ENCODE results near the gene CLASP1. TPM values are rescaled to one million over a fixed set of nuclear protein-coding genes. Genes with fewer than 3 reads are reported as not detected.
"Not testable (repeated sequence)": the region's sequence is repeated elsewhere in the genome, so short reads cannot be mapped to it uniquely, and the experiment has no call there.

Gene CLASP1
- total RNA-seq, 2 experiments from 2014 or later, result 122 to 126 TPM

DNA sequence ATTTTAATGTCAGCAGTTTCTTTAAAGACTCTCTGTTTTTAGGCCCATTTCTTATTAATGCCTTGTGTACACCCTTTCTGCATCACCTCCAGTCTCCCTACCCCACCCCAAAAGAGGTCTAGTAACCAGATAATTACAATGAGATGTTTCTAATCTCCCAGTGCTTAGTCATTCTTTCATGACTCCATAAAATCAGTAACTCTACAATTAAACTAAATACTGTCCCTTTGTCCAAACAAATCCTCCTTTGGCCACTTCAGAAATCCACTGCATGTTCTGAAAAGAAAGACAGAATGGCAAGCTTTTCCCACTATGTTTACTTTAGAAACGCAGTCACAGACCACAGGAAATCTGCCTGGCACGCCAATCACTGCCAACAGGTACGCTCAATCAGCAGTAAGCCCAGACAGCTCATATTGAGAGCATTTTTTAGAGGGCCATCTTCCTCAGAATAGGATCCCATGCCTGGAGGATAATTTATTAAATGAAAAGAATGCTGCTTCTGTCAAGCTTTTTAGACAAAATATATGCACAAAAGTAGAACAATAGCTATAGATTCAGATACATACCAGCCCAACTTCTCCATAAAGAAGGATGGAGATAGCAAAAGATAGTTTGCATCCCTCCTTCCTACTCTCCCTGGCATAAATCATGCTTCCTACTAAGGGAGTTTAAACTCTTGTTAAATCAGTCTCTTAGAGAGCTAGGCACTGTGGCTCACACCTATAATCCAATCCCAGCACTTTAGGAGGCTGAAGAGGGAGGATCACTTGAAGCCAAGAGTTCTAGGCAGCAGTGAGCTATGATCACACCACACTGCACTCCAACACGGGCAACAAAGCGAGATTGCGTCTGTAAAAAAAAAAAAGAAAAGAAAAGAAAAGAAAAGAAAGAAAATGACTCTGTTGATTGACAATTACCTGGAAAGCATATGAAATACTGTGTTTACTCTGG lies 14.6 kb downstream of the CLASP1 start:
- peaks cover 5% of the 10 kb centered on the region for H3K9me3 Mint-ChIP-seq
- ChIA-PET CTCF (interaction anchor here (0.6 to 1.2 kb wide), 2 partner anchors 12 to 104 kb away, joined by 3 read pairs; partner anchors contain the start of gene RNU4ATAC), POLR2A (interaction anchor here (1.3 kb wide), 1 partner anchor 14 kb away, joined by 3 read pairs; no protein-coding TSS in a partner anchor)
- H3K27me3 Mint-ChIP-seq, result no peaks in the 10 kb centered on the region
- intact Hi-C loops (cut with micrococcal nuclease), result no loop called here
- no peak overlapping the region for H3K4me3 Mint-ChIP-seq
- peak; percentile 42 for DNase-seq
- peaks cover 21% of the 10 kb centered on the region for H3K36me3 Mint-ChIP-seq
- H3K27ac Mint-ChIP-seq, result peak overlapping the region; percentile 9
- H3K4me1 Mint-ChIP-seq (ENCODE audit: low read depth), result peaks cover 33% of the 10 kb centered on the region

GRCh38 chr2:121633463-121633862 lies 15.8 kb downstream of the CLASP1 start:
- Mint-ChIP-seq H3K4me1 (ENCODE audit: low read depth) (peaks cover 33% of the 10 kb centered on the region), H3K27me3 (no peaks in the 10 kb centered on the region), H3K36me3 (peaks cover 19% of the 10 kb centered on the region), H3K4me3 (no peak overlapping the region), H3K27ac (no peak overlapping the region), H3K9me3 (peaks cover 5% of the 10 kb centered on the region)
- intact Hi-C loops (cut with micrococcal nuclease), result no loop called here
- no peak for DNase-seq
- ChIA-PET CTCF (interaction anchor here (0.6 kb wide), 1 partner anchor 85 kb away, joined by 3 read pairs; no protein-coding TSS in a partner anchor), POLR2A (no interaction called here)

DNA sequence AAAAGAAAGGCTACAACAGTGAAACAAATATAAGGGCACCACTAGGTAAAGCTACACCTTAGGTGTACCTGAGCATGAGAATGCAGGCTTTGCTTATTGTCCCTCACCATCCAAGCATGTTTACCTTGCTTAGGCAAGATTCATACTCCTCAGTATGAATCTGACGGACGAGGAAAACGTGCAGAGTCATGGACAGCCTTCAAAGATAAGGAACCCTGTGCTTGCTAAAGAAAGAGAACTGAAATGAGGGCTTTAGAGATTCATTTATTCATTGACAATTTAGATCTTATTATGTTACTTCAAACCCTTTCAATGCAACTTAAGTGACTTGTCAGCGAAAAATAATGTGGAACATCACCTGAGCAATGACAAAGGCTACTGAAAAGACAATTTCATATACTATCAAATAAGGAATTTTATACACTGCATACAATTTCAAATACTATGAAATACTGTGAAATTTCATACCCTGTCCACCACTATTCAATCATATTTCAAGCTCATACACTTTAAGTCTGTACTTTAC lies 21.7 kb downstream of the CLASP1 start:
- ChIA-PET POLR2A (no interaction called here), CTCF (interaction anchor here (1.6 kb wide), 1 partner anchor 91 kb away, joined by 3 read pairs; no protein-coding TSS in a partner anchor)
- Mint-ChIP-seq H3K36me3 (peaks cover 4% of the 10 kb centered on the region), H3K4me3 (no peak overlapping the region), H3K27me3 (no peaks in the 10 kb centered on the region), H3K27ac (no peak overlapping the region), H3K9me3 (no peaks in the 10 kb centered on the region), H3K4me1 (ENCODE audit: low read depth) (peaks cover 10% of the 10 kb centered on the region)
- intact Hi-C loops (cut with micrococcal nuclease), result no loop called here
- DNase-seq, result no peak

- DNase-seq, result no peak
- POLR2A ChIA-PET, result interaction anchor here (1.3 kb wide), 1 partner anchor 22 kb away, joined by 3 read pairs; no protein-coding TSS in a partner anchor
- CTCF ChIA-PET, result interaction anchor here (1.6 kb wide), 1 partner anchor 91 kb away, joined by 3 read pairs; no protein-coding TSS in a partner anchor
- H3K9me3 Mint-ChIP-seq, result no peaks in the 10 kb centered on the region
- intact Hi-C loops (cut with micrococcal nuclease), result no loop called here
- peaks cover 10% of the 10 kb centered on the region for H3K4me1 Mint-ChIP-seq (ENCODE audit: low read depth)
- H3K4me3 Mint-ChIP-seq, result no peak overlapping the region
- H3K27me3 Mint-ChIP-seq, result no peaks in the 10 kb centered on the region
- H3K36me3 Mint-ChIP-seq, result peaks cover 4% of the 10 kb centered on the region
- no peak overlapping the region for H3K27ac Mint-ChIP-seq
Observed at GRCh38 chr2:121626777-121627524, 22.3 kb downstream of the CLASP1 start.

- Mint-ChIP-seq H3K27ac (no peak overlapping the region), H3K4me3 (no peak overlapping the region), H3K36me3 (peaks cover 4% of the 10 kb centered on the region), H3K9me3 (no peaks in the 10 kb centered on the region), H3K4me1 (ENCODE audit: low read depth) (peaks cover 10% of the 10 kb centered on the region), H3K27me3 (no peaks in the 10 kb centered on the region)
- POLR2A ChIA-PET, result interaction anchor here (1.3 kb wide), 1 partner anchor 23 kb away, joined by 3 read pairs; no protein-coding TSS in a partner anchor
- DNase-seq, result no peak
- CTCF ChIA-PET, result no interaction called here
- intact Hi-C loops (cut with micrococcal nuclease), result no loop called here
Observed at GRCh38 chr2:121625953-121626352, 23.3 kb downstream of the CLASP1 start.

DNA sequence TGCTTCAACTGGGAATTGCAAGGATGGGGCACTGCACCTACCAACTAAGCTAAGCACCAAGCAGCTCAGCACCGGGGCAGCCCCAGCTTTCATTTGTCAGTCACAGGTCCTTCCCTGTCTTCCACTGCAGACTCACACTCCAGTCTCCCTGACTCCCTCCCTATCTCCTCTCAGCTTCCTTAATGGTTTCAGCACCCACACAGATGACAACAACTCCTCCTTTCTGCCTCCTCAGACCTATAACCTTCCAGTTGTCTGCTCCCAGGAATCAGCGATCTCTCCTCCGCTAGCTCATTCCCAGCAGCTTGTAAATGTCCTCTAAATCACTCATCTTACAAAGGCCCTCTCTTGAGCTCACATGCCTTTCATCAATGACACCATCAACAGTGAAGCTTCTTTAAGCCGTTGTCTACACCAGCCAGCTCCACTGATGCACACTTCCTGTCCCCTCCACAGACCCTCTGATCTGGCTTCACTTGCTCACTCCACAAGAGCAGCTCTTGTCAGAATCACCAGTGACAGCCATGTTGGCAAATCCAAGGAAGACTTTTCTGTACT lies 32.1 kb downstream of the CLASP1 start:
- H3K36me3 Mint-ChIP-seq, result peaks cover 4% of the 10 kb centered on the region
- no peaks in the 10 kb centered on the region for H3K27me3 Mint-ChIP-seq
- intact Hi-C loops (cut with micrococcal nuclease), result no loop called here
- CTCF ChIA-PET, result interaction anchor here (1.0 to 3.0 kb wide), 2 partner anchors 25 to 101 kb away, joined by 3 to 10 read pairs; no protein-coding TSS in a partner anchor
- no peak overlapping the region for H3K4me3 Mint-ChIP-seq
- peaks cover 7% of the 10 kb centered on the region for H3K4me1 Mint-ChIP-seq (ENCODE audit: low read depth)
- no peak overlapping the region for H3K27ac Mint-ChIP-seq
- POLR2A ChIA-PET, result no interaction called here
- no peak for DNase-seq
- no peaks in the 10 kb centered on the region for H3K9me3 Mint-ChIP-seq

- no peak for DNase-seq
- Mint-ChIP-seq H3K27me3 (no peaks in the 10 kb centered on the region), H3K27ac (no peak overlapping the region), H3K4me1 (ENCODE audit: low read depth) (peaks cover 14% of the 10 kb centered on the region), H3K36me3 (peaks cover 3% of the 10 kb centered on the region), H3K9me3 (no peaks in the 10 kb centered on the region), H3K4me3 (no peak overlapping the region)
- intact Hi-C loops (cut with micrococcal nuclease), result no loop called here
- ChIA-PET CTCF (no interaction called here), POLR2A (no interaction called here)
Observed at GRCh38 chr2:121613774-121614173, 35.5 kb downstream of the CLASP1 start.

- H3K27ac Mint-ChIP-seq, result no peak overlapping the region
- peaks cover 18% of the 10 kb centered on the region for H3K4me1 Mint-ChIP-seq (ENCODE audit: low read depth)
- H3K4me3 Mint-ChIP-seq, result no peak overlapping the region
- peaks cover 3% of the 10 kb centered on the region for H3K36me3 Mint-ChIP-seq
- H3K9me3 Mint-ChIP-seq, result no peaks in the 10 kb centered on the region
- CTCF ChIA-PET, result no interaction called here
- POLR2A ChIA-PET, result no interaction called here
- DNase-seq, result no peak
- intact Hi-C loops (cut with micrococcal nuclease), result no loop called here
- H3K27me3 Mint-ChIP-seq, result no peaks in the 10 kb centered on the region
Observed at GRCh38 chr2:121613152-121613551, 36.1 kb downstream of the CLASP1 start.

DNA sequence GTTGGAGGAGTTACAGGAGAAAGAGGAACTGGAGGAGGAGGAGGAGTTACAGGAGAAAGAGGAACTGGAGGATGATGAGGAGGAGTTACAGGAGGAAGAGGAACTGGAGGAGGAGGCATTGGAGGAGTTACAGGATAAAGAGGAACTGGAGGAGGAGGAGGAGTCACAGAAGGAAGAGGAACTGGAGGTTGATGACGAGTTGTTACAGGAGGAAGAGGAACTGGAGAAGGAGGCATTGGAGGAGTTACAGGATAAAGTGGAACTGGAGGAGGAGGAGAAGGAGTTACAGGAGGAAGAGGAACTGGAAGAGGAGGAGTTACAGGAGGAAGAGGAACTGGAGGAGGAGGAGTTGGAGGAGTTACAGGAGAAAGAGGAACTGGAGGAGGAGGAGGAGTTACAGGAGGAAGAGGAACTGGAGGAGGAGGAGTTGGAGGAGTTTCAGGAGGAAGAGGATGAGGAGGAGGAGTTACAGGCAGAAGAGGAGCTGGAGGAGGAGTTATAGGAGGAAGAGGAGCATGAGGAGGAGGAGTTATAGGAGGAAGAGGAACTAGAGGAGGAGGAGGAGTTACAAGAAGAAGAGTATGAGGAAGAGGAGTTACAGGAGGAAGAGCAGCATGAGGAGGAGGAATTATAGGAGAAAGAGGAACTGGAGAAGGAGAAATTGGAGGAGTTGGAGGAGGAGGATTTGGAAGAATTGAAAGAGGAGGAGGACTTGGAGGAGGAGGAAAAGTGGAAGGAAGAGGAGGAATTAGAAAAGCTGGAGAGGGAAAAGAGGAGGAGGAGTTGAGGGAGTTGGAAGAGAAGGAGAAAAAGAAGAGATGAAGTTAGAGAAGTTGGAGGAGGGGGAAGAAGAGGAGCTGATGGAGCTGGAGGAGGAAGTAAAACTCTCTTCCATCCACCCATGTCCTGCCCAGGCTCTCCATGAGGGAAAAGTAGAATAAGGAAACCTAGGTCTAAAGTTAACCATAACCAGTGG lies 37.2 kb downstream of the CLASP1 start:
- H3K9me3 Mint-ChIP-seq, result no peaks in the 10 kb centered on the region
- intact Hi-C loops (cut with micrococcal nuclease), result no loop called here
- DNase-seq, result no peak
- no peak overlapping the region for H3K27ac Mint-ChIP-seq
- peaks cover 3% of the 10 kb centered on the region for H3K36me3 Mint-ChIP-seq
- CTCF ChIA-PET, result no interaction called here
- H3K4me3 Mint-ChIP-seq, result no peak overlapping the region
- H3K4me1 Mint-ChIP-seq (ENCODE audit: low read depth), result peaks cover 20% of the 10 kb centered on the region
- H3K27me3 Mint-ChIP-seq, result no peaks in the 10 kb centered on the region
- POLR2A ChIA-PET, result no interaction called here

DNA sequence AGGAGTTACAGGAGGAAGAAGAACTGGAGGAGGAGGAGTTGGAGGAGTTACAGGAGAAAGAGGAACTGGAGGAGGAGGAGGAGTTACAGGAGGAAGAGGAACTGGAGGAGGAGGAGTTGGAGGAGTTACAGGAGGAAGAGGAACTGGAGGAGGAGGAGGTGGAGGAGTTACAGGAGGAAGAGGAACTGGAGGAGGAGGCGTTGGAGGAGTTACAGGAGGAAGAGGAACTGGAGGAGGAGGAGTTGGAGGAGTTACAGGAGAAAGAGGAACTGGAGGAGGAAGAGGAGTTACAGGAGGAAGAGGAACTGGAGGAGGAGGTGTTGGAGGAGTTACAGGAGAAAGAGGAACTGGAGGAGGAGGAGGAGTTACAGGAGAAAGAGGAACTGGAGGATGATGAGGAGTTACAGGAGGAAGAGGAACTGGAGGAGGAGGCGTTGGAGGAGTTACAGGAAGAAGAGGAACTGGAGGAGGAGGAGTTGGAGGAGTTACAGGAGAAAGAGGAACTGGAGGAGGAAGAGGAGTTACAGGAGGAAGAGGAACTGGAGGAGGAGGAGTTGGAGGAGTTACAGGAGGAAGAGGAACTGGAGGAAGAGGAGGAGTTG lies 38.1 kb downstream of the CLASP1 start:
- DNase-seq; H3K9me3 Mint-ChIP-seq; POLR2A ChIA-PET; intact Hi-C loops (cut with micrococcal nuclease); H3K36me3 Mint-ChIP-seq; H3K27me3 Mint-ChIP-seq; H3K4me3 Mint-ChIP-seq; H3K27ac Mint-ChIP-seq; CTCF ChIA-PET: not testable (repeated sequence)
- H3K4me1 Mint-ChIP-seq (ENCODE audit: low read depth), result peaks cover 23% of the 10 kb centered on the region

DNA sequence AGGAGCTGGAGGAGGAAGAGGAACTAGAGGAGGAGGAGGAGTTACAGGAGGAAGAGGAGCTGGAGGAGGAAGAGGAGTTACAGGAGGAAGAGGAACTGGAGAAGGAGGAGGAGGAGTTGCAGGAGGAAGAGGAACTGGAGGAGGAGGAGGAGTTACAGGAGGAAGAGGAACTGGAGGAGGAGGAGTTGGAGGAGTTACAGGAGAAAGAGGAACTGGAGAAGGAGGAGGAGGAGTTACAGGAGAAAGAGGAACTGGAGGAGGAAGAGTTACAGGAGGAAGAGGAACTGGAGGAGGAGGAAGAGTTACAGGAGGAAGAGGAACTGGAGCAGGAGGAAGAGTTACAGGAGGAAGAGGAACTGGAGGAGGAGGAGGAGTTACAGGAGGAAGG lies 38.8 kb downstream of the CLASP1 start:
- H3K27ac Mint-ChIP-seq; H3K27me3 Mint-ChIP-seq; CTCF ChIA-PET; intact Hi-C loops (cut with micrococcal nuclease); POLR2A ChIA-PET; DNase-seq; H3K36me3 Mint-ChIP-seq; H3K9me3 Mint-ChIP-seq; H3K4me3 Mint-ChIP-seq: not testable (repeated sequence)
- peaks cover 23% of the 10 kb centered on the region for H3K4me1 Mint-ChIP-seq (ENCODE audit: low read depth)

Data from activated CD4-positive, alpha-beta memory T cell treated with anti-CD3 and anti-CD28 coated beads for 36 hours (primary cell).